ENCODE measurements around the gene ZNF197.

Gene ZNF197

DNA sequence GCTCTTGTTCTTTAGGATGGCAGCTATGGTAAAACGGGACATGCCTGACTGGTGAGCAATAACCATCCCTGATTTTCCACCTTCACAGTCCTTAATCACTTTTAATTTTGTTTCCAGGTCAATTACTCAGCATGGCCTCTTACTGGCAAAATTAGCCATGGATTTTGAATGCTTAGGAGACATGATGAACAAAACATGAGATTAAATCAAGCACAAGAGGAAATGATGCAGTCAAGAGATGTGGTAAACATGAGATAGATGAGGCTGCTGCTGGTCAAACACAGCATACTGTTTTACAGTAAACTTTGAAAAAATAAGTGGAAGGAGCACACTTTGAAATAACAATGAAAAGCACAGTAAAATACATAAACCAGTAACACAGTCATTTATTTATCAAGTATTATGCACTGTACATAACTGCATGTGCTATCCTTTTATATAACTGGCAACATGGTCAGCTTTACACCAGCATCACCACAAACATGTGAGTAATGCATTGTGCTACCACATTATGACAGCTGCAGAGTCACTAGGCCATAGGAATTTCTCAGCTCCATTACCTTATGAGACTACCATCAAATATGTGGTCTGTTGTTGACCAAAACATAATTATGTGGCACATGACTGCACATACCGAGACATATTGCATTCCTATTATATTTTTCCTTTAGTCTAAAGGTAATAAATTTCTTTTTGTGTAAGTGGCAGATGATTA is 57.5 kb downstream of the ZNF197 start:
- TF ChIP-seq, protein P1, sequence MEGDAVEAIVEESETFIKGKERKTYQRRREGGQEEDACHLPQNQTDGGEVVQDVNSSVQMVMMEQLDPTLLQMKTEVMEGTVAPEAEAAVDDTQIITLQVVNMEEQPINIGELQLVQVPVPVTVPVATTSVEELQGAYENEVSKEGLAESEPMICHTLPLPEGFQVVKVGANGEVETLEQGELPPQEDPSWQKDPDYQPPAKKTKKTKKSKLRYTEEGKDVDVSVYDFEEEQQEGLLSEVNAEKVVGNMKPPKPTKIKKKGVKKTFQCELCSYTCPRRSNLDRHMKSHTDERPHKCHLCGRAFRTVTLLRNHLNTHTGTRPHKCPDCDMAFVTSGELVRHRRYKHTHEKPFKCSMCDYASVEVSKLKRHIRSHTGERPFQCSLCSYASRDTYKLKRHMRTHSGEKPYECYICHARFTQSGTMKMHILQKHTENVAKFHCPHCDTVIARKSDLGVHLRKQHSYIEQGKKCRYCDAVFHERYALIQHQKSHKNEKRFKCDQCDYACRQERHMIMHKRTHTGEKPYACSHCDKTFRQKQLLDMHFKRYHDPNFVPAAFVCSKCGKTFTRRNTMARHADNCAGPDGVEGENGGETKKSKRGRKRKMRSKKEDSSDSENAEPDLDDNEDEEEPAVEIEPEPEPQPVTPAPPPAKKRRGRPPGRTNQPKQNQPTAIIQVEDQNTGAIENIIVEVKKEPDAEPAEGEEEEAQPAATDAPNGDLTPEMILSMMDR (IDR thresholded peaks at IDR 0.05; ENCODE audit: borderline replicate concordance, control extremely low read depth, extremely low read depth, insufficient read depth, missing control alignments) = no peak
- DNase-seq (ENCODE audit: low spot score) = no peak
- in situ Hi-C loops (cut with MboI; ENCODE audit: low sequenced_read_pairs, unreplicated experiment) = no loop called here

DNA sequence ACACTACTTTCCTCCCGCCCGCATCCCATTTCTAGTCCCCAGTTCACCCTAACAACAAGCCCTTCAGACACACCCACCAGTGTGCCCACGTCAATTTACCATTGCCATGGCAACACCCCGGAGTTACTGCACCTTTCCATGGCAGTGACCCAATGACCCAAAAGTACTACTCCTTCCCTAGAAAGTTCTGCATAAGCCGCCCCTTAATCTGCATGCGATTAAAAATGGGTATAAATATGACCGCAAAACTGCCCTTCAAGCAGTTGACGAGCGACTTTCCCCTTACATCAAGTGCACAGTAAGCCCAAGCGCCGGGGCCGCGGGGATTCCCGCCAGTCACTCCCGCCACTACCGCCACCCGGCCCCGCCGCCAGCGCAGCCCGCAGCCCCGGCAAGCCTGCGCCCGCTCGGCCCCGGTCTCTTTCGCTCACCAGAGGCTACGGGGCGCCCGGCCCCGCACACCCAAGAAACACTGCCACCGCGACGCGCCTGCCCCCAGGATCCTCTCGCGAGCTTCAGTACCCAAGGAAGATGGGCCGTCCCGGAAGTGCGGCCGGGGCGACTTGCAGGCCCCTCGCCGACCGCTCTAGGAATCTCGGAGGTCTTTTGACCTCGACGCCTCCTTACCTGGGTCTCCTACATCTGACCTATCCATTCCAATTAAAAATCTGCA is 60.4 kb downstream of the ZNF197 start:
- DNase-seq (ENCODE audit: low spot score) = peak; percentile 55
- in situ Hi-C loops (cut with MboI; ENCODE audit: low sequenced_read_pairs, unreplicated experiment) = no loop called here
- TF ChIP-seq, protein P1 (IDR thresholded peaks at IDR 0.05; ENCODE audit: borderline replicate concordance, control extremely low read depth, extremely low read depth, insufficient read depth, missing control alignments) = no peak

GRCh38 chr3:44687898-44688297 is 63.1 kb downstream of the ZNF197 start:
- TF ChIP-seq, protein P1 (IDR thresholded peaks at IDR 0.05; ENCODE audit: borderline replicate concordance, control extremely low read depth, extremely low read depth, insufficient read depth, missing control alignments) = no peak
- in situ Hi-C loops (cut with MboI; ENCODE audit: low sequenced_read_pairs, unreplicated experiment) = no loop called here
- DNase-seq (ENCODE audit: low spot score) = no peak
